ENCODE results near the gene COPG2. TPM values are rescaled to one million over a fixed set of nuclear protein-coding genes. Genes with fewer than 3 reads are reported as not detected.
"Not testable (repeated sequence)": the region's sequence is repeated elsewhere in the genome, so short reads cannot be mapped to it uniquely, and the experiment has no call there.

The COPG2 gene
- total RNA-seq, 2 donors from 2014 or later: 74.3 to 76.3 TPM

GRCh38 chr7:130537894-130538293 lies 130.7 kb downstream of the COPG2 start:
- H3K4me3 Mint-ChIP-seq; H3K4me1 ChIP-seq (ENCODE audit: control insufficient read depth, insufficient read depth, low read length); H3K4me1 Mint-ChIP-seq; H3K27ac ChIP-seq (ENCODE audit: low read depth, low read length); H3K4me3 ChIP-seq (ENCODE audit: low read length); H3K9me3 ChIP-seq (ENCODE audit: control insufficient read depth, low read length); H3K9ac ChIP-seq (ENCODE audit: extremely low read depth, low read length, poor library complexity, severe bottlenecking); H3K36me3 Mint-ChIP-seq (ENCODE audit: low read depth); H3K27me3 ChIP-seq (ENCODE audit: control insufficient read depth, insufficient read depth, low read length, poor library complexity, severe bottlenecking); H3K27ac Mint-ChIP-seq; H3K9me3 Mint-ChIP-seq; DNase-seq; H3K27me3 Mint-ChIP-seq (ENCODE audit: insufficient read depth): not testable (repeated sequence)
- WGBS, 2 experiments (ENCODE audit: insufficient coverage in 1 of 2, insufficient read length in 1 of 2): 93 to 94% methylated on average over 6 of the region's 6 CpGs
- peaks cover 17% of the 10 kb centered on the region for H3K36me3 ChIP-seq (ENCODE audit: control insufficient read depth, insufficient read depth, low read length)

- Mint-ChIP-seq H3K27me3 (ENCODE audit: insufficient read depth) (no peaks in the 10 kb centered on the region), H3K27ac (no peak overlapping the region)
- 88% methylated on average over 2 of the region's 2 CpGs for WGBS, 2 experiments (ENCODE audit: insufficient coverage in 1 of 2, insufficient read length in 1 of 2)
Measured at GRCh38 chr7:130529417-130529816, 139.1 kb downstream of the COPG2 start.

GRCh38 chr7:130527752-130528355 lies 140.7 kb downstream of the COPG2 start:
- H3K9me3 Mint-ChIP-seq; H3K36me3 ChIP-seq (ENCODE audit: control insufficient read depth, insufficient read depth, low read length); H3K9me3 ChIP-seq (ENCODE audit: control insufficient read depth, low read length); H3K4me3 ChIP-seq (ENCODE audit: low read length); H3K9ac ChIP-seq (ENCODE audit: extremely low read depth, low read length, poor library complexity, severe bottlenecking); H3K4me3 Mint-ChIP-seq; H3K27ac Mint-ChIP-seq; H3K4me1 ChIP-seq (ENCODE audit: control insufficient read depth, insufficient read depth, low read length); H3K4me1 Mint-ChIP-seq; H3K27ac ChIP-seq (ENCODE audit: low read depth, low read length); H3K27me3 Mint-ChIP-seq (ENCODE audit: insufficient read depth); H3K27me3 ChIP-seq (ENCODE audit: control insufficient read depth, insufficient read depth, low read length, poor library complexity, severe bottlenecking); DNase-seq: not testable (repeated sequence)
- peaks cover 21% of the 10 kb centered on the region for H3K36me3 Mint-ChIP-seq (ENCODE audit: low read depth)
- 88 to 97% methylated on average over 9 to 14 of the region's 17 CpGs for WGBS, 2 experiments (ENCODE audit: insufficient coverage in 1 of 2, insufficient read length in 1 of 2)

More at GRCh38 chr7:130529417-130529816, 139.1 kb downstream of the COPG2 start:
- Histone ChIP-seq H3K4me3 (ENCODE audit: low read length) (no peak overlapping the region), H3K36me3 (ENCODE audit: control insufficient read depth, insufficient read depth, low read length) (no peaks in the 10 kb centered on the region), H3K9ac (ENCODE audit: extremely low read depth, low read length, poor library complexity, severe bottlenecking) (no peak overlapping the region), H3K4me1 (ENCODE audit: control insufficient read depth, insufficient read depth, low read length) (no peaks in the 10 kb centered on the region), H3K9me3 (ENCODE audit: control insufficient read depth, low read length) (no peaks in the 10 kb centered on the region), H3K27ac (ENCODE audit: low read depth, low read length) (no peak overlapping the region), H3K27me3 (ENCODE audit: control insufficient read depth, insufficient read depth, low read length, poor library complexity, severe bottlenecking) (no peaks in the 10 kb centered on the region)
- DNase-seq: no peak
- no peaks in the 10 kb centered on the region for H3K9me3 Mint-ChIP-seq
- no peaks in the 10 kb centered on the region for H3K4me1 Mint-ChIP-seq
- H3K36me3 Mint-ChIP-seq (ENCODE audit: low read depth): peaks cover 21% of the 10 kb centered on the region
- TF ChIP-seq, protein P1, sequence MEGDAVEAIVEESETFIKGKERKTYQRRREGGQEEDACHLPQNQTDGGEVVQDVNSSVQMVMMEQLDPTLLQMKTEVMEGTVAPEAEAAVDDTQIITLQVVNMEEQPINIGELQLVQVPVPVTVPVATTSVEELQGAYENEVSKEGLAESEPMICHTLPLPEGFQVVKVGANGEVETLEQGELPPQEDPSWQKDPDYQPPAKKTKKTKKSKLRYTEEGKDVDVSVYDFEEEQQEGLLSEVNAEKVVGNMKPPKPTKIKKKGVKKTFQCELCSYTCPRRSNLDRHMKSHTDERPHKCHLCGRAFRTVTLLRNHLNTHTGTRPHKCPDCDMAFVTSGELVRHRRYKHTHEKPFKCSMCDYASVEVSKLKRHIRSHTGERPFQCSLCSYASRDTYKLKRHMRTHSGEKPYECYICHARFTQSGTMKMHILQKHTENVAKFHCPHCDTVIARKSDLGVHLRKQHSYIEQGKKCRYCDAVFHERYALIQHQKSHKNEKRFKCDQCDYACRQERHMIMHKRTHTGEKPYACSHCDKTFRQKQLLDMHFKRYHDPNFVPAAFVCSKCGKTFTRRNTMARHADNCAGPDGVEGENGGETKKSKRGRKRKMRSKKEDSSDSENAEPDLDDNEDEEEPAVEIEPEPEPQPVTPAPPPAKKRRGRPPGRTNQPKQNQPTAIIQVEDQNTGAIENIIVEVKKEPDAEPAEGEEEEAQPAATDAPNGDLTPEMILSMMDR (conservative IDR thresholded peaks at IDR 0.05): no peak
- no peak overlapping the region for H3K4me3 Mint-ChIP-seq

DNA sequence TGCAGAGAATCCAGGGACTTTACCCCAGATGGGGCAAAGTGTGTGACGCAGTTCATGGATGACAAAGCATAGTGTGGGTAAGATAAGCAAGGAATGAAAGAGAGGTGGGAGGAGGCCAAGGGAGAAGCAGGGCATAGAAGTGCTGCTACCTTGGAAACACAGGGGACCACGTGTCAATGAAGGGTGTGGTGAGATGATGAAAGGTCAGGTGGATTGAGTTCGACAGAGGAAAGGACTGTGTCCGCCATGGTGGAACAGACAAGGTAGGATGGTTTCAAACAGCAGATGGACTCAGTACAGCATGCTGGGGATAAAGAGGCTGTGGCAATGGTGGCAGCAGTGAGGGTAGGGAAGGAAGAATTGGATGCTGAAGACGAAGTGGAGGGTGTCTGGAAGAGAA lies 143.9 kb downstream of the COPG2 start:
- TF ChIP-seq, protein P1 (conservative IDR thresholded peaks at IDR 0.05): no peak
- H3K4me1 Mint-ChIP-seq: no peaks in the 10 kb centered on the region
- H3K27ac Mint-ChIP-seq: no peak overlapping the region
- H3K4me3 Mint-ChIP-seq: no peak overlapping the region
- H3K9ac ChIP-seq (ENCODE audit: extremely low read depth, low read length, poor library complexity, severe bottlenecking): no peak overlapping the region
- DNase-seq: no peak
- WGBS, 2 experiments (ENCODE audit: insufficient coverage in 1 of 2, insufficient read length in 1 of 2): 91 to 92% methylated on average over 4 to 5 of the region's 5 CpGs
- H3K27me3 ChIP-seq (ENCODE audit: control insufficient read depth, insufficient read depth, low read length, poor library complexity, severe bottlenecking): no peaks in the 10 kb centered on the region
- H3K27ac ChIP-seq (ENCODE audit: low read depth, low read length): no peak overlapping the region
- H3K27me3 Mint-ChIP-seq (ENCODE audit: insufficient read depth): no peaks in the 10 kb centered on the region
- H3K36me3 Mint-ChIP-seq (ENCODE audit: low read depth): peaks cover 8% of the 10 kb centered on the region
- no peaks in the 10 kb centered on the region for H3K4me1 ChIP-seq (ENCODE audit: control insufficient read depth, insufficient read depth, low read length)
- no peak overlapping the region for H3K4me3 ChIP-seq (ENCODE audit: low read length)
- H3K9me3 Mint-ChIP-seq: no peaks in the 10 kb centered on the region
- no peaks in the 10 kb centered on the region for H3K9me3 ChIP-seq (ENCODE audit: control insufficient read depth, low read length)
- no peaks in the 10 kb centered on the region for H3K36me3 ChIP-seq (ENCODE audit: control insufficient read depth, insufficient read depth, low read length)

GRCh38 chr7:130523519-130524125 lies 144.9 kb downstream of the COPG2 start:
- H3K36me3 Mint-ChIP-seq (ENCODE audit: low read depth); H3K4me3 ChIP-seq (ENCODE audit: low read length); H3K9ac ChIP-seq (ENCODE audit: extremely low read depth, low read length, poor library complexity, severe bottlenecking); DNase-seq; H3K4me1 ChIP-seq (ENCODE audit: control insufficient read depth, insufficient read depth, low read length); H3K36me3 ChIP-seq (ENCODE audit: control insufficient read depth, insufficient read depth, low read length); H3K27me3 Mint-ChIP-seq (ENCODE audit: insufficient read depth); H3K27ac Mint-ChIP-seq; H3K4me3 Mint-ChIP-seq; H3K4me1 Mint-ChIP-seq; H3K27ac ChIP-seq (ENCODE audit: low read depth, low read length); H3K27me3 ChIP-seq (ENCODE audit: control insufficient read depth, insufficient read depth, low read length, poor library complexity, severe bottlenecking); H3K9me3 Mint-ChIP-seq; H3K9me3 ChIP-seq (ENCODE audit: control insufficient read depth, low read length): not testable (repeated sequence)
- WGBS, 2 experiments (ENCODE audit: insufficient coverage in 1 of 2, insufficient read length in 1 of 2): 89 to 90% methylated on average over 5 to 14 of the region's 17 CpGs

All from endodermal cell (in vitro differentiated cells).